Measurements from ENCODE around the gene CALML6.

GRCh38 chr1:1873186-1873585 lies 41.9 kb upstream of the CALML6 start:
- TF ChIP-seq CTCF (IDR thresholded peaks at IDR 0.05): no peak
- no peak for TF ChIP-seq POLR2A (IDR thresholded peaks at IDR 0.05)

All from Peyer's patch (tissue), 4 donors.